HEK293T (cell line): Measurements from ENCODE around the gene DCP1B.
A peak's percentile ranks its signal among the peaks of the same experiment; 100 is the strongest.

Experiments used
- CTCF ChIA-PET: fragments of 350-600 bp; formaldehyde crosslinking; extraction: SDS; loops from one replicate; lab custom pipeline; 2021; ENCODE audit warnings: antibody characterized with exemption, inconsistent platforms; lab: Yijun Ruan, JAX
- POLR2A ChIA-PET: fragments of 350-600 bp; formaldehyde crosslinking; extraction: SDS; loops from one replicate; lab custom pipeline; 2020; ENCODE audit warnings: antibody characterized with exemption, inconsistent platforms; lab: Yijun Ruan, JAX
- DNase-seq: peaks from one replicate; pipeline ENCODE4 v3.0.0; 2012; ENCODE audit warnings: mixed read lengths; ENCODE audit errors: extremely low spot score
- ARNT ChIP-seq: fragments of 450-650 bp; IDR thresholded peaks from 2 replicates; pipeline ENCODE4 v1.6.1; 2017; ENCODE audit warnings: mild to moderate bottlenecking
- BHLHE40 ChIP-seq: fragments of 450-650 bp; IDR thresholded peaks from 2 replicates; pipeline ENCODE4 v1.6.1; 2016; ENCODE audit warnings: mild to moderate bottlenecking, moderate library complexity, borderline replicate concordance
- CTBP1 ChIP-seq: fragments of 450-650 bp; IDR thresholded peaks from 2 replicates; pipeline ENCODE4 v1.6.1; 2016; ENCODE audit warnings: borderline replicate concordance
- ELF4 ChIP-seq: fragments of 450-650 bp; IDR thresholded peaks from 2 replicates; pipeline ENCODE4 v1.6.1; 2017; ENCODE audit warnings: antibody characterized with exemption
- FOXA1 ChIP-seq: fragments of 450-650 bp; IDR thresholded peaks from 2 replicates; pipeline ENCODE4 v1.6.1; 2016; ENCODE audit warnings: mild to moderate bottlenecking
- FOXK2 ChIP-seq: fragments of 450-650 bp; IDR thresholded peaks from 2 replicates; pipeline ENCODE4 v1.6.1; 2016; ENCODE audit warnings: mild to moderate bottlenecking
- FOXM1 ChIP-seq: fragments of 450-650 bp; IDR thresholded peaks from 2 replicates; pipeline ENCODE4 v1.6.1; 2017; ENCODE audit warnings: mild to moderate bottlenecking, borderline replicate concordance
- HDGF ChIP-seq: fragments of 450-650 bp; IDR thresholded peaks from 2 replicates; pipeline ENCODE4 v1.6.1; 2017; ENCODE audit warnings: antibody characterized with exemption, borderline replicate concordance
- L3MBTL2 ChIP-seq: fragments of 450-650 bp; conservative IDR thresholded peaks from 2 replicates; pipeline ENCODE4 v1.6.1; 2016; ENCODE audit warnings: mild to moderate bottlenecking
- LEF1 ChIP-seq: fragments of 450-650 bp; IDR thresholded peaks from 2 replicates; pipeline ENCODE4 v1.6.1; 2017; ENCODE audit warnings: mild to moderate bottlenecking, borderline replicate concordance
- NFRKB ChIP-seq: fragments of 450-650 bp; IDR thresholded peaks from 2 replicates; pipeline ENCODE4 v1.6.1; 2016; ENCODE audit warnings: mild to moderate bottlenecking, moderate library complexity
- SP1 ChIP-seq: fragments of 450-650 bp; IDR thresholded peaks from 2 replicates; pipeline ENCODE4 v1.6.1; 2017
- SUZ12 ChIP-seq: fragments of 450-650 bp; IDR thresholded peaks from 2 replicates; pipeline ENCODE4 v1.6.1; 2016; ENCODE audit warnings: mild to moderate bottlenecking
- TARDBP ChIP-seq: fragments of 450-650 bp; IDR thresholded peaks from 2 replicates; pipeline ENCODE4 v1.6.1; 2016
- ZNF384 ChIP-seq: fragments of 450-650 bp; IDR thresholded peaks from 2 replicates; pipeline ENCODE4 v1.6.1; 2016
- TF ChIP-seq, protein P1 (sequence below): fragments of 450-650 bp; IDR thresholded peaks from 2 replicates; pipeline ENCODE4 v1.6.1; 2016

DCP1B gene

DNA sequence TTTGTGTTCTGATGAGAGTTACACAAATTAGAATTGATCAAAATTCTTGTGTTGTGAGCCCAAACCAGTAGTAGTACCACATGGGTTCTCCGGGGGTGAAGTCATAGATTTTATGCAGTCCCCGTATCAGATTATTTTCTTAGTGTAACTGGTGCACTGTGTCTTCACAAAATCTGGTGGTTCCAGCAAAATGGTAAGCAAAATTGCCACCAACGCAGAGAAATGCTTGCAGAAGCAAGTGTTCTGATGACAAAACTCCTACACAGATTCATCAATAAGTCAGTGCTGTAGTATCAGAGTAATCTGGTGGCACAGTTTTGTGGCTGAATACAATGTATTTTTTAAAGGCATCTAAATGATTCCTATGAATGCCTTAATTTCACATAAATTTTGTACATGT is 84.5 kb downstream of the DCP1B start:
- ChIA-PET CTCF (interaction anchor here (0.8 kb wide), 1 partner anchor 124 kb away, joined by 4 read pairs; no protein-coding TSS in a partner anchor), POLR2A (no interaction called here)
- peak; percentile 4 for DNase-seq
- TF ChIP-seq NFRKB (no peak), TARDBP (no peak), ARNT (no peak), FOXA1 (no peak), L3MBTL2 (no peak), FOXK2 (no peak), HDGF (no peak)

DNA sequence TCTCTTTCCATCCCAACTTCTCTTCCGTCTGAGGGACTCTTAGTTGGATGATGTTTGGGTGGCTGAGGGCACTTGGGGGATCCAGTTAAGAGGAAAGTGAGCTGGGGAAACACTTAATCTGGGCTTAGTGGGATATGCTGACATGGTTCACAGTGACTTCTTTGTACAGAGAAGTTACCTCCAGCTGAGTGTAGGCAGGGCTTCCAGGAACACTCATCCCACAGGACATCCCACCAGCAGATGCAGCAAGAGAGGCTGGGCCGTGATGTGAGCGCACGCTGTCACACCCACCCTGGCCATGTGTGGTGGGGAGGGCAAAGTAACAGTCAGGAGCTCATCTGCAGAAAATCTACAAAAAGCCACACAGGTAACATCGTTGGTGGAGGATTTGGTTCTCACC is 85.0 kb downstream of the DCP1B start:
- peak; percentile 2 for DNase-seq
- ChIA-PET CTCF (no interaction called here), POLR2A (no interaction called here)
- TF ChIP-seq ELF4 (no peak), ARNT (no peak), FOXA1 (no peak), ZNF384 (no peak), BHLHE40 (no peak)

DNA sequence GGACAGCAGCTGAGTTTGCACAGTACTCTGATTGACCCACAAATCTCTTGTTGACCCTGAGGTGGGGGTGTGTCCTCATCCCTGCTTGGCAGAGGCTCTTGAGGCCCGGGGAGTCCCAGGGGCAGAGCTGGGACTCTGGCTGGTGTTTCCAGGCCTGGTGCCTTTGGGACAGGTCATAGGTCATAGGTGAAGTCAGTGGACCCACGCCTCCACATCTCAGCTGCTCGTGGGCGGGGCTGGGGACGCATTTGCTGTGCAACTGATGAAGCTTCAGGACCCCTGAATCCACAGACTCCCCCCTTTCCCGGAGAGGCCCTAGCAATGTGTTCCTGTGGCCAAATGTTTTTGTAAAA is 85.4 kb downstream of the DCP1B start:
- CTCF ChIA-PET, result no interaction called here

DNA sequence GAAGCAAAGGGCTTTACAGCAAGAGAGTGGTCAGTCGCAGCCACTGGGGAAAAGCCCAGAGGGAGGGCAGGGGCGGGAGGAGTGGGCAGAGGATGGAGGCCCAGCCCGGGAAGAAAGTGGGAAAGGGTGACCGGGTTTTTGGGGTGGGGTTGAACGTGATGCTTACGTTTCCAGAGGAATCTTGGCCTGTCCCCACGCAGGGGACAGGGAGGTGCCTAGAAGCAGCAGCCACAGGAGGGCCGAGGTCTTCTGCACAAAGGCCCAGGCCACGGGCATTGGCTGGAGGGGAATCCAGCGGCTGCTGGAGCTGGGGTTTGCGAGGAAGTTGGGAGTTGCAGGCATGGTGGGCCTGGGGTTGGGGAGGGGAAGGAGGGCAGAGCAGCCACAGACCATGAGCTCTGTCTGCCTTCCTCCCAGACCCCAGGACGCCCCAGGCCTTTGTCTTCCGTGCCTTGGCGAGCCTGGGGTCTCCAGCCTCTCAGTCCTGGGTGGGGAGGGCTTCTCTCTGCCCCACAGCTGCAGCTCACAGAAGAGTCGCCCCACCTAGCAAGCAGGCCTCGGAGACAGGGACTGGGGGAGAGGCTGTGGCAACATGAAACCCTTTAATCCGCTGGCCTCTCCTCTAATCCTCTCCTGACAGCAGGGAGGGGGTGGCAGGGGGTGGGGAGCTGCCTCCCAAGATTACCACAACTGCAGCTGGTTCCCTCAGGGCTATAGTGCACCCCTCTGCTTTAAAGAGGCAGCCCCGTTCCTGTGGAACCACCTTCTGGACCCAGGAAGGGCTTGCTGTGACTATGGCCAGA is 86.0 kb downstream of the DCP1B start, which contains the start of gene CACNA2D4:
Gene CACNA2D4 (minus strand): TSS at position 572 of the 803 bp plus-strand sequence. CDS start 179 bp downstream, at position 393.
- peak; percentile 4 for DNase-seq
- ChIA-PET POLR2A (no interaction called here), CTCF (interaction anchor here (1.1 kb wide), 1 partner anchor 100 kb away, joined by 3 read pairs; no protein-coding TSS in a partner anchor)
- no peak for TF ChIP-seq SUZ12
- no peak for TF ChIP-seq FOXA1
- no peak for TF ChIP-seq CTBP1
- TF ChIP-seq FOXK2, result no peak
- no peak for TF ChIP-seq FOXM1
- TF ChIP-seq TARDBP, result no peak
- TF ChIP-seq ARNT, result no peak
- no peak for TF ChIP-seq HDGF
- no peak for TF ChIP-seq ZNF384
- TF ChIP-seq LEF1, result no peak
- no peak for TF ChIP-seq SP1
- TF ChIP-seq, protein P1, sequence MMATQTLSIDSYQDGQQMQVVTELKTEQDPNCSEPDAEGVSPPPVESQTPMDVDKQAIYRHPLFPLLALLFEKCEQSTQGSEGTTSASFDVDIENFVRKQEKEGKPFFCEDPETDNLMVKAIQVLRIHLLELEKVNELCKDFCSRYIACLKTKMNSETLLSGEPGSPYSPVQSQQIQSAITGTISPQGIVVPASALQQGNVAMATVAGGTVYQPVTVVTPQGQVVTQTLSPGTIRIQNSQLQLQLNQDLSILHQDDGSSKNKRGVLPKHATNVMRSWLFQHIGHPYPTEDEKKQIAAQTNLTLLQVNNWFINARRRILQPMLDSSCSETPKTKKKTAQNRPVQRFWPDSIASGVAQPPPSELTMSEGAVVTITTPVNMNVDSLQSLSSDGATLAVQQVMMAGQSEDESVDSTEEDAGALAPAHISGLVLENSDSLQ, result no peak
- no peak for TF ChIP-seq BHLHE40
- TF ChIP-seq L3MBTL2, result no peak
- TF ChIP-seq ELF4, result no peak
- TF ChIP-seq NFRKB, result no peak

More for the DNA sequence above, 85.4 kb downstream of the DCP1B start:
- TF ChIP-seq ELF4, result no peak
- no peak for TF ChIP-seq CTBP1
- TF ChIP-seq HDGF, result no peak
- TF ChIP-seq SP1, result no peak
- TF ChIP-seq NFRKB, result no peak
- TF ChIP-seq LEF1, result no peak
- TF ChIP-seq SUZ12, result no peak
- TF ChIP-seq, protein P1, result no peak
- no peak for TF ChIP-seq FOXA1
- TF ChIP-seq FOXK2, result no peak
- TF ChIP-seq ZNF384, result no peak
- no peak for TF ChIP-seq TARDBP
- no peak for TF ChIP-seq FOXM1
- TF ChIP-seq BHLHE40, result no peak
- POLR2A ChIA-PET, result no interaction called here
- peak; percentile 5 for DNase-seq

DNA sequence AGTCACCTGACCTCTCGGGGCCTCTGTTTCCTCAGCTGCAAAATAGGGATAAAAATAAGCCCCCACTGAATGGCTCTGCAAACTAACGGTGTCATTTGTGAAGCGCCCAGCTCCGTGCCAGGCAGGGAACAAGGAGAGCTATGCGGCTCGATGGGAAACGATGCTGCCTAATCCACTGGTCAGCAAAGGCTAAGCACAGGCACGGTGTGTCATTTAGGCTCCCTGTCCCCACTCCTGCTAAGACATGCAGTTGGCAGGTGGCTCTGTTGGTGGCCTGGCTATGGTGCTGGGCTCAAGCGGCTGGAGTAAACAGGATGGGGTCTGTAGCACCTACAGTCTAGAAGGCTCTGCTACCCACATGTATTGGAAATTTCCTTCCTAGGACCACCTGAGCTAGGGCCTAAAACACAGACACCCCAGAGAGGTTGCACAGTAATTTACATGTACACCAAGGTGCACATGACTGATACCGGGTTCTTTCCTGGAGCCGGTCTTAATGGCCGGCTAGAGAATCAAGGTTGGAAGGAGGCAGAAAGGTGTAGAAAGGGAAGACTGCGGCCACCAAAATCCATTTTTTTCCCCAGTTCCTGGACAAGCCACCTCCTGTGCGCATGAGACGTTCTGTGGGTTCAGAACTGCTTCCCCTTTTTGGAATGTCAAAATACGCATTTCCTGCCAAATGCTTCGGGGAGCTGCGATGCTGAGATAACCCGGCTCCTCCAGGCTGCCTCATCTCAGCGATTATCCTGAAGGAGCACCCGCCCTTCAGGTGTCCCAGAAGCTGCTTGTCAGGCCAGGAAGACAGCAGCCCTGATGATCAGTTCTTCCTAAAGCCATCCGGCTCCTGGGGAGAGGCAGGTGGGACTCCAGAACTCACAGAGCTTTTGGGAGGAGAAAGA is 86.8 kb downstream of the DCP1B start:
- TF ChIP-seq FOXA1, result no peak
- TF ChIP-seq, protein P1, result no peak
- TF ChIP-seq NFRKB, result no peak
- TF ChIP-seq L3MBTL2, result no peak
- no peak for TF ChIP-seq CTBP1
- TF ChIP-seq FOXM1, result no peak
- ChIA-PET CTCF (interaction anchor here (1.1 kb wide), 1 partner anchor 101 kb away, joined by 3 read pairs; no protein-coding TSS in a partner anchor), POLR2A (no interaction called here)
- peak; percentile 3 for DNase-seq
